Stimulated activated CD8-positive, alpha-beta memory T cell treated with anti-CD3 and anti-CD28 coated beads, Interleukin-2, amount 100 ng/mL, for 1 hour (primary cell): ENCODE results near the gene PTRH1.

Source experiments
- DNase-seq, 2 donors: peaks; one replicate each; pipeline ENCODE4 v3.0.0-alpha.2; 2020; ENCODE audit warnings: low read depth in 2 of 2

Gene PTRH1

GRCh38 chr9:127697575-127697974, 17.9 kb downstream of the PTRH1 start:
- no peak for DNase-seq

DNA sequence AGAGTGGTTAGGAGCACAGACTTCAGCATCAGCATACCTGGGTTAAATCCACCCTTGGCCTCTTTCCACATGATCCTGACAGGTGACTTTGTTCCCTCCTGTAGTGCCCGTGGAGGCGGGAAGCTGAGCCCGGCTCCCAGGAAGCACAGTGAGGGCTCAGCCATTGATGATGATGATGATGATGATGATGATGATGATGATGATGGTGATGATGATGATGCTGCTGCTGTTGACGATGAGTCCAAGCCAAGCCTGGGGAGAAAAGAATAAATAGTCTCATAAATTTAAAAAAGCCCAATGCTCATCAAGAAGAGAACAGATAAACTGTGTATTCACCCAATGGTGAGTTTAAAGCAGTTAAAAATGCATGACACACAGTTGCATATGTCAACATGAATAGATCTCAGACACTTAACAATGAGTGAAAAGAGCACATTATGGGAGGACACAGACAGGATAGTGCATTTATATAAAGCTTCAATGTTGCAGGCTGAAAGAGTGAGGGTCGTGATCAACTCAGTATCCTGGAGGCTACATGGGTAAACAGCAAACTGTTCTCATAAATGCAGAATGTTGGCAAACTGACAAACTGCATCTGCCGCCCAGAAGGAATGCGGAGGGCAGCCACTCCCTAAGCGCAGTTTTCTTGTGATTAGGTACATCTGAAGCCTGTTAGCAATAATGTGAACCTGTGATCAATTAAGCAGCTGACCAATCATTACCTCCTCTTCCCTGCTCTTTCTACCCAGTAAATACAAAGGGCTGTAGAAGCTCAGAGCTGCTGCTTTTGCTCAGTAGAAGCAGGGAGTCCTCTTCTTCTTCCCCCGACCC, 20.4 kb downstream of the PTRH1 start:
- no peak for DNase-seq

GRCh38 chr9:127693697-127694096, 21.8 kb downstream of the PTRH1 start:
- DNase-seq, result no peak

DNA sequence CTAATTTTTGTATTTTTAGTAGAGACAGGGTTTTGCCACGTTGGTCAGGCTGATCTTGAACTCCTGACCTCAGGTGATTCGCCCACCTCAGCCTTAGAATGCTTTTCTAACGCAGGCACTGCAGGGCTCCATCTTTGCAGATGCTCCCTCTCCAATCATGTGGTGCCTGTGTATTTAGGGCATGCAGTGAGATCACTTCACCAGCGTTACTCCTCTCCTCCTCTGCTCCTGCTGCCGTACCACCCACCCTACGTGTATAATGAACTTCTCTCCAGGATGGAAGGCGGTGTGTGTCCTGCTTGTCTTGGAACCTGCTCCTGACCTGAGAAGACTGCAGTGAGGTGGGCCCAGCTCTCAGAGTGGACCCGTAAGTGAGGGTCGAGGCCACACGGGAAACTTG, 22.3 kb downstream of the PTRH1 start:
- DNase-seq, result no peak

DNA sequence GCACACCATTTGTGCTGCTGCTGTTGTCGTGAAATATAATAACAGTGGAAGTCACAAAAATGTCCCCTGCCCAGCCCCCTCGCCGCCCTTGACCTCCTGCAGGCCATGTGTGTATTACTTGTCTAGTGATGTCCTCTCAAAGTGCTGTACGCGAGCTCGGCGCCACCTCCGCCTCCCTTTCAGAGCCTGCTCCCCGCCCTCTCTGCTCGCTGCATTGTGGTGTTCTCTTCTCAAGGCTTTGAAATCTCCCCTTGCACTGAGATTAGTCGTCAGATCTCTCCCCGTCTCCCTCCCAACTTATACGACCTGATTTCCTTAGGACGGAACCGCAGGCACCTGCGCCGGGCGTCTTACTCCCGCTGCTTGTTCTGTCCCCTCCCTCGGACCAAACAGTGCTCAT, 23.4 kb downstream of the PTRH1 start:
- DNase-seq, result no peak

DNA sequence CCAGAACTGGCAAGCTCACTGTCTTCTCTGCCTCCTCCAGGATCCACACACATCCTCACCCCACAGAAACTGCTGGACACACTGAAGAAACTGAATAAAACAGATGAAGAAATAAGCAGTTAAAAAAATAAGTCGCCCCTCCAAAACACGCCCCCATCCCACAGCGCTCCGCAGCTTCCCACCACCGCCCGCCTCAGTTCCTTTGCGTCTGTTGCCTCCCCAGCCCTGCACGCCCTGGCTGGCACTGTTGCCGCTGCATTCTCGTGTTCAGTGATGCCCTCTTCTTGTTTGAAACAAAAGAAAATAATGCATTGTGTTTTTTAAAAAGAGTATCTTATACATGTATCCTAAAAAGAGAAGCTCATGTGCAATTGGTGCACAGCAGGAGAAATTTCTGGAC, 24.7 kb downstream of the PTRH1 start:
- DNase-seq, result no peak

- DNase-seq, result no peak
Observed at GRCh38 chr9:127689329-127690000, 26.0 kb downstream of the PTRH1 start.

- no peak for DNase-seq
Observed at GRCh38 chr9:127686461-127687393, 28.7 kb downstream of the PTRH1 start.

DNA sequence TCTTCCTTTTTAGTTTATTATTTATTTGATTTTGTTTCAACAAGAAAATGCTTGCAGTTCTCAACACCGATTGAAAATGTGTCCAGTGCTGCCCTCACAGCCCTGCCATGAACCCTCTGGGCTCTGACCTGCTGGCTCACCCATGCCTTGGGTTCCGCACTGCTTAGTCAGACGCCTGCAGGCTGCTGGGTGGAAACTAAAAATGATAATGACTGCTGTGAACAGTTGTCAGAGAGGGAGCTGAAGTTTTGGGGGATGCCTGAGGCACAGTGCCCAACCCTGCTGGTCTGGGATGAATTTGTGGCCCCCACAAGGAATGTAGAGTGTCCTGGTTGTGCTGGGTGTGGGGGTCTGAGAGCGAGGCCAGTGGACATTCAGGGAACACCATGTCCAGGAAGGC, 30.9 kb downstream of the PTRH1 start:
- no peak for DNase-seq

GRCh38 chr9:127683723-127684122, 31.7 kb downstream of the PTRH1 start:
- no peak for DNase-seq

GRCh38 chr9:127682351-127683136, 32.9 kb downstream of the PTRH1 start:
- no peak for DNase-seq

DNA sequence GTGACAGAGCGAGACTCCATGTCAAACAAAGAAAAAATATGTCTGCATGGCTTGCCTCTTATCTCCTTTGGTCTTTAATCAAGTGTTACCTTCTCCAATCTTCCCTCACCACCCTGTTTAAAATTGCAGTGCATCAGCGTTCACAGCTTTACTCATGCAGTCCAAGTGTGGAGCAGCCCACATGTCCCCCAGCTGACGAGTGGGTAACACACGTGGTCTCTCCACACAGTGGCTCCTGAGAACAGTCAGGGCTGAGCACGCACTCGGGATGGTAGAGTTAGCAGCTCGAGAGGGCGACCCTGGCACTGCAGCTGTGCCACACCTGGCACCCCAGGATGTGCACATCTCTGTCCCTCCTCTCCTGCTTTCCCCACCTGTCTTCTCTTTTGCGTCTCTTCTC, 34.6 kb downstream of the PTRH1 start:
- no peak for DNase-seq

- no peak for DNase-seq
Observed at GRCh38 chr9:127680226-127680625, 35.2 kb downstream of the PTRH1 start.

DNA sequence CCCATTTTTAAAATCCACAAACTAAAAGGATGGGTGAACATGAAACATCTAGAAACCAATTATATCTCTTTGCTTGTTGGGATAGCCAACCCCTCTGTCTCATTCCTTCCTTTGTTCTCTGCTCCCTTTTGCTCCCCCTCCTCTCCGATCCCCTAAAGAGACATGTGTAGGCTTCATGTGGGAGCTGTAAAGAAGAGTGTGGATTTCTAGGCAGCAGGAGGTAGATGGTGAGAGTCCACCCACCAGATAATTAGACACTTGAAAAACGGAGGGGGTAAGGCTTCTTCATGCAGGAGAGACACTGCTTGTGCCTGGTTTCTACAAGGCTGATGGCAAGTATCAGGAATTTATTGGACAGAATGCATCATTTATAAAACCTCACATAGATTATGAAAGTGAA, 36.0 kb downstream of the PTRH1 start:
- no peak for DNase-seq

GRCh38 chr9:127676638-127677037, 38.8 kb downstream of the PTRH1 start:
- no peak for DNase-seq

DNA sequence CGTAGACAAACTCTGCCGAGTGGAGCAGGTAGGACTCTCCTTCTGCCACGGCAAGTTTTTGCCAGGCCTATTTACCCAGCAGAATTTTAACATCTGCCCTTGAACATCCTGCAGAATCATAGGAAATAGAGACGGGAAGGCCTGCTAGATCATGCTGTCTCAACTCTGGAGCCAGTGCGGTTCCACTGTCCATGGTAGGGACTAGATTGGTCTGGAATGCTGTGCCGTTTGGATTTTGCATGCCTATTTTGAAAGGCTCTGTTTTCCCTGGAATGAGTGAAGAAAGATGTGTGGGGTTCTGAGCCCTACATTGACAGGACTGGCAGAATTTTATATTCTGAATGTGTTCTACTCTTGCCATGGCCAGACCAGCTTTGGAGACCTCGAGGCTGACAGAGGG, 42.2 kb downstream of the PTRH1 start:
- no peak for DNase-seq

GRCh38 chr9:127667906-127668305, 47.6 kb downstream of the PTRH1 start:
- DNase-seq, result no peak

DNA sequence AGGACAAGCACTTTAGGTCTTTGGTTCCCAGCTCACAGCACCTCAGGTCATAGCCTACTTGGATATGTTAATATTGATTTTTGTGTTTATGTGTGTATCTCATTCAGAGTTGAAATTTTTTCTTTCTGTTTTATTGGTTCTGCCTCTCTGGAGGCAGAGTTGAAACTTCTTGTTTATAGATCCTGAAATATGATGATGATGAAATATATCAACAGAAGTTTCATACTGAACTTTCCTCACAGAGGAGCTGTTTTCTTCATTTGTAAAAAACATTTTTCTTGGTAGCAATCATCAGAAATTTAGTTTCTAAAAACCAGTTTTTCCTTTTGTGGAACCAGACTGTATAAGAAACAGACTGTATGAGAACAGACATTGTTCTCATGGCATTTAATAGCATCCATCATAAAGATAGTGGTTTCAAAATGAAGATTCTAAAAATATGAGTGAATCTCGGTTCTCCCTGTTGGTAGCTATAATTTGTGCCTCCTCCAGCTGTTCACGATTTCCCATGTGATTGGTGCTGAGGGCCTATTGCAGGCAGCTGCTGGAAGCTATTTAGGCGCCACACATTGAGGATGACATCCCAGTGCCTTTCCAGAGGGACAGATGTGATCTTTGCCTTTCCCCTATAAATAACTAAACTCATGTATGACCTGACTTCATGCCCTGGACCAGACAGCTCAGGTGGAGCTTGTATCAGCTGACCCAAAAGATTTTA, 48.2 kb downstream of the PTRH1 start:
- no peak for DNase-seq

- DNase-seq, result no peak
Observed at GRCh38 chr9:127664678-127665507, 50.6 kb downstream of the PTRH1 start.

GRCh38 chr9:127664324-127664677, 51.2 kb downstream of the PTRH1 start:
- DNase-seq, result no peak
